B cell (primary cell): Measurements from ENCODE around the gene RNF19B.

Source experiments
- CTCF ChIP-seq: fragments of 200-600 bp; IDR thresholded peaks from one replicate; pipeline ENCODE4 v1.8.0; 2022; ENCODE audit warnings: antibody characterized with exemption, mild to moderate bottlenecking
- EZH2 ChIP-seq: IDR thresholded peaks from 2 replicates; pipeline ENCODE4 v1.6.1; 2012; ENCODE audit warnings: borderline replicate concordance, low read depth, mild to moderate bottlenecking, moderate library complexity, low read length; ENCODE audit not compliant: insufficient read depth, poor library complexity, severe bottlenecking

- TF ChIP-seq EZH2 (no peak), CTCF (no peak)
Measured at GRCh38 chr1:32977546-32978087, 13.0 kb upstream of the RNF19B start.
